ENCODE results near the gene DES. TPM values are rescaled to one million over a fixed set of nuclear protein-coding genes. Genes with fewer than 3 reads are reported as not detected.

The DES gene
- total RNA-seq, 1 experiment from 2014 or later, result 4.2 TPM

DNA sequence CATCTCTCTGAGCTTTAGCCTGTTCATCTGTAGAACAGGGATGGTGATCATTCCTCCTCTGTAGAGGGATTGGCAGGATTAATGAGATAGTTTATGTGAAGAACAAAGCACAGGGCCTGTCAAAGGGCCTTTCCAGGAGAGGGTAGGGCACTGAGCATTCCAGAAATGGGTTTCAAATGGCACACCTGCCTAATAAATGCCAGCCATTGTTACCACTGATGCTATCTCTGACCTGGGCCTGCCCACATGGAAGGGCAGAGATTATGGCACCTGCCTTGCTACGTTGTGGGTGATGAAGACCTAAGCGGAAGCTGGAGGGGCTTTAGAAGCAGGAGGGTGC, 49.5 kb downstream of the DES start:
- no TSS peak for BruUV-seq (replicated peaks)
- no peak for TF ChIP-seq EZH2phosphoT487 (IDR thresholded peaks at IDR 0.05; ENCODE audit: borderline replicate concordance)
- TF ChIP-seq SRF (IDR thresholded peaks at IDR 0.05; ENCODE audit: low read depth), result no peak
- TF ChIP-seq ZNF274 (IDR thresholded peaks at IDR 0.05; ENCODE audit: low read depth, low read length), result no peak
- TF ChIP-seq FOSL1 (IDR thresholded peaks at IDR 0.05; ENCODE audit: low read depth), result no peak
- TF ChIP-seq JUND (IDR thresholded peaks at IDR 0.05), result no peak
- no peak for TF ChIP-seq CBX3 (IDR thresholded peaks at IDR 0.05; ENCODE audit: low read depth)
- TF ChIP-seq, protein P1, sequence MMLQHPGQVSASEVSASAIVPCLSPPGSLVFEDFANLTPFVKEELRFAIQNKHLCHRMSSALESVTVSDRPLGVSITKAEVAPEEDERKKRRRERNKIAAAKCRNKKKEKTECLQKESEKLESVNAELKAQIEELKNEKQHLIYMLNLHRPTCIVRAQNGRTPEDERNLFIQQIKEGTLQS (IDR thresholded peaks at IDR 0.05), result no peak
- no peak for TF ChIP-seq SP1 (IDR thresholded peaks at IDR 0.05; ENCODE audit: low read depth)
- TF ChIP-seq POLR2AphosphoS5 (IDR thresholded peaks at IDR 0.05; ENCODE audit: low read depth, low read length), result no peak
- TF ChIP-seq EZH2 (IDR thresholded peaks at IDR 0.05), result no peak
- TF ChIP-seq, protein P2, sequence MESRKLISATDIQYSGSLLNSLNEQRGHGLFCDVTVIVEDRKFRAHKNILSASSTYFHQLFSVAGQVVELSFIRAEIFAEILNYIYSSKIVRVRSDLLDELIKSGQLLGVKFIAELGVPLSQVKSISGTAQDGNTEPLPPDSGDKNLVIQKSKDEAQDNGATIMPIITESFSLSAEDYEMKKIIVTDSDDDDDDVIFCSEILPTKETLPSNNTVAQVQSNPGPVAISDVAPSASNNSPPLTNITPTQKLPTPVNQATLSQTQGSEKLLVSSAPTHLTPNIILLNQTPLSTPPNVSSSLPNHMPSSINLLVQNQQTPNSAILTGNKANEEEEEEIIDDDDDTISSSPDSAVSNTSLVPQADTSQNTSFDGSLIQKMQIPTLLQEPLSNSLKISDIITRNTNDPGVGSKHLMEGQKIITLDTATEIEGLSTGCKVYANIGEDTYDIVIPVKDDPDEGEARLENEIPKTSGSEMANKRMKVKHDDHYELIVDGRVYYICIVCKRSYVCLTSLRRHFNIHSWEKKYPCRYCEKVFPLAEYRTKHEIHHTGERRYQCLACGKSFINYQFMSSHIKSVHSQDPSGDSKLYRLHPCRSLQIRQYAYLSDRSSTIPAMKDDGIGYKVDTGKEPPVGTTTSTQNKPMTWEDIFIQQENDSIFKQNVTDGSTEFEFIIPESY (IDR thresholded peaks at IDR 0.05; ENCODE audit: extremely low read depth, insufficient replicate concordance, low read length), result no peak
- no peak for TF ChIP-seq ZFX (IDR thresholded peaks at IDR 0.05)
- TF ChIP-seq TCF7L2 (IDR thresholded peaks at IDR 0.05; ENCODE audit: borderline replicate concordance, extremely low read depth, insufficient read depth, insufficient read length), result no peak
- no peak for TF ChIP-seq EGR1 (IDR thresholded peaks at IDR 0.05; ENCODE audit: low read depth)
- no peak for TF ChIP-seq RAD21 (IDR thresholded peaks at IDR 0.05; ENCODE audit: low read depth)
- ChIA-PET CTCF (interaction anchor here (1.3 kb wide), 1 partner anchor 8 kb away, joined by 3 read pairs; no protein-coding TSS in a partner anchor), POLR2A (interaction anchor here (0.6 kb wide), 1 partner anchor 209 kb away, joined by 3 read pairs; no protein-coding TSS in a partner anchor), RAD21 (ENCODE audit: low non-redundant PET in 1 of 2, low total read pairs in 2 of 2, uncharacterized antibody in 2 of 2, unreplicated experiment in 2 of 2) (no interaction called here)
- Histone ChIP-seq H3K27me3 (ENCODE audit: insufficient read depth, low read length) (no peaks in the 10 kb centered on the region), H3K9me2 (ENCODE audit: insufficient read depth) (no peaks in the 10 kb centered on the region), H3K4me1 (ENCODE audit: control insufficient read depth in 1 of 2, insufficient read depth in 2 of 2, low read length in 2 of 2) (peaks cover 0 to 6% of the 10 kb centered on the region in 2 experiments; a peak in 2 of 4 replicates), H3K79me2 (ENCODE audit: insufficient read depth, low read length) (no peaks in the 10 kb centered on the region), H3K9me3 (ENCODE audit: control insufficient read depth in 1 of 2, insufficient read depth in 1 of 2, low read depth in 1 of 2, low read length in 2 of 2) (no peaks in the 10 kb centered on the region), H3K4me3 (replicated peaks in 1 of 2; ENCODE audit: low read depth in 1 of 2, low read length in 2 of 2) (no peak overlapping the region), H2AFZ (ENCODE audit: low read depth, low read length, poor library complexity, severe bottlenecking) (no peak overlapping the region), H3K4me2 (ENCODE audit: low read length) (no peak overlapping the region), H4K20me1 (ENCODE audit: insufficient read depth) (no peaks in the 10 kb centered on the region), H3K36me3 (ENCODE audit: control insufficient read depth in 1 of 2, insufficient read depth in 2 of 2, low read length in 2 of 2) (peaks cover under 1 to 4% of the 10 kb centered on the region in 2 experiments; a peak in 2 of 4 replicates), H3K27ac (ENCODE audit: low read depth, low read length) (no peak overlapping the region), H3K9ac (ENCODE audit: low read length) (no peak overlapping the region)
- no peak for DNase-seq (ENCODE audit: low read depth, low spot score)
- intact Hi-C loops (cut with micrococcal nuclease), result no loop called here
- 0 out of 2 replicates have a peak, but pooled peaks have one; percentile 24 for ATAC-seq

Measured in HCT116 (cell line).